ENCODE data around the gene ZNF574. TPM values are rescaled to one million over a fixed set of nuclear protein-coding genes. Genes with fewer than 3 reads are reported as not detected.

The ZNF574 gene
- total and polyA plus RNA-seq, 2 experiments from 2014 or later = 19.4 to 61.2 TPM

- DNase-seq (ENCODE audit: low spot score) = peak; percentile 41
- peak; percentile 34 for ATAC-seq
- TF ChIP-seq ZNF114 (CRISPR knock-in tag; IDR thresholded peaks at IDR 0.05) = no peak
- TF ChIP-seq POLR2AphosphoS5 (IDR thresholded peaks at IDR 0.05; ENCODE audit: low read depth) = no peak
- TF ChIP-seq STAT1 (IDR thresholded peaks at IDR 0.05; ENCODE audit: unreplicated experiment) = no peak
- TF ChIP-seq REST (IDR thresholded peaks at IDR 0.05; ENCODE audit: unreplicated experiment) = no peak
- TF ChIP-seq JUNB (IDR thresholded peaks at IDR 0.05; ENCODE audit: unreplicated experiment) = no peak
- Histone ChIP-seq H3K4me2 (peak overlapping the region; percentile 42; the same call in 1 of the 2 replicates), H3K4me1 (ENCODE audit: insufficient read depth) (peaks cover 19% of the 10 kb centered on the region), H3K36me3 (ENCODE audit: insufficient read depth) (no peaks in the 10 kb centered on the region), H3F3A (replicated peaks; ENCODE audit: low read depth) (0 out of 2 replicates have a peak, but pooled peaks cover 2% of the 10 kb centered on the region), H3K27me3 (ENCODE audit: insufficient read depth) (no peaks in the 10 kb centered on the region), H3K27ac (ENCODE audit: low read depth) (no peak overlapping the region), H3K79me2 (replicated peaks; ENCODE audit: insufficient read depth) (no peaks in the 10 kb centered on the region), H2AFZ (peak overlapping the region; percentile 93; the same call in 1 of the 2 replicates), H3K9me2 (ENCODE audit: insufficient read depth) (no peaks in the 10 kb centered on the region), H3K4me3 (no peak overlapping the region), H4K20me1 (replicated peaks; ENCODE audit: insufficient read depth) (no peaks in the 10 kb centered on the region)
- Mint-ChIP-seq H3K27me3 (ENCODE audit: insufficient read depth, low read depth, poor library complexity) (peaks cover 15% of the 10 kb centered on the region), H3K36me3 (ENCODE audit: low read depth) (no peaks in the 10 kb centered on the region; the same call in 2 of the 3 replicates), H3K27ac (peak overlapping the region; percentile 13; the same call in 1 of the 2 replicates), H3K9me3 (no peaks in the 10 kb centered on the region), H3K4me3 (no peak overlapping the region), H3K4me1 (peaks cover 47% of the 10 kb centered on the region)
These were observed 13.3 kb downstream of the ZNF574 start for GRCh38 chr19:42089191-42089750.

- H3K27me3 Mint-ChIP-seq (ENCODE audit: insufficient read depth, low read depth, poor library complexity) = peaks cover 18% of the 10 kb centered on the region
- TF ChIP-seq STAT1 (IDR thresholded peaks at IDR 0.05; ENCODE audit: unreplicated experiment) (no peak), NANOG (IDR thresholded peaks at IDR 0.05; ENCODE audit: borderline replicate concordance) (no peak), EZH2 (IDR thresholded peaks at IDR 0.05; ENCODE audit: low read depth, unreplicated experiment) (no peak), CREB1 (CRISPR knock-in tag; IDR thresholded peaks at IDR 0.05; ENCODE audit: low read depth) (no peak), JUNB (IDR thresholded peaks at IDR 0.05; ENCODE audit: unreplicated experiment) (no peak), EZH2phosphoT487 (IDR thresholded peaks at IDR 0.05; ENCODE audit: unreplicated experiment) (no peak), CTCF (conservative IDR thresholded peaks at IDR 0.05; ENCODE audit: low read depth in 2 of 2) (no peak)
- H2AFZ ChIP-seq = no peak overlapping the region
- no peak overlapping the region for H3K4me2 ChIP-seq
- H4K20me1 ChIP-seq (replicated peaks; ENCODE audit: insufficient read depth) = no peaks in the 10 kb centered on the region
- H3K4me1 Mint-ChIP-seq = peaks cover 47% of the 10 kb centered on the region
- no peaks in the 10 kb centered on the region for H3K9me2 ChIP-seq (ENCODE audit: insufficient read depth)
- no peaks in the 10 kb centered on the region for H3K9me3 Mint-ChIP-seq
- no peak overlapping the region for H3K27ac ChIP-seq (ENCODE audit: low read depth)
- DNase-seq (ENCODE audit: low spot score) (no peak), ATAC-seq (no peak)
- H3K4me3 ChIP-seq = no peak overlapping the region
- no peaks in the 10 kb centered on the region for H3K79me2 ChIP-seq (replicated peaks; ENCODE audit: insufficient read depth)
- H3K4me3 Mint-ChIP-seq = no peak overlapping the region
- H3K4me1 ChIP-seq (ENCODE audit: insufficient read depth) = peaks cover 19% of the 10 kb centered on the region
- no peaks in the 10 kb centered on the region for H3K27me3 ChIP-seq (ENCODE audit: insufficient read depth)
- H3K36me3 ChIP-seq (ENCODE audit: insufficient read depth) = no peaks in the 10 kb centered on the region
- no peak overlapping the region for H3K27ac Mint-ChIP-seq
- H3K36me3 Mint-ChIP-seq (ENCODE audit: low read depth) = no peaks in the 10 kb centered on the region
- 0 out of 2 replicates have a peak, but pooled peaks cover 2% of the 10 kb centered on the region for H3F3A ChIP-seq (replicated peaks; ENCODE audit: low read depth)
These were observed 13.8 kb downstream of the ZNF574 start for GRCh38 chr19:42089772-42090171.
